CD4-positive, alpha-beta T cell treated with Interleukin-4 for 1 hour (primary cell): ENCODE results near the gene ZNF592.
"Not testable (repeated sequence)": the region's sequence is repeated elsewhere in the genome, so short reads cannot be mapped to it uniquely, and the experiment has no call there.

Source experiments
- DNase-seq, 2 donors: peaks; one replicate each; pipeline ENCODE4 v3.0.0-alpha.2; 2020 to 2022

ZNF592 gene

GRCh38 chr15:84747416-84748273 lies 747 bp upstream of the ZNF592 start:
- peak; percentile 80 to 81 for DNase-seq

GRCh38 chr15:84749111-84749991 lies 959 bp downstream of the ZNF592 start:
- DNase-seq: peak; percentile 51 to 59

- DNase-seq: peak in 1 of 2 donors; percentile 38
These were observed 2.2 kb downstream of the ZNF592 start for GRCh38 chr15:84750583-84751092.

- not testable (repeated sequence) for DNase-seq
These were observed 3.3 kb downstream of the ZNF592 start for GRCh38 chr15:84751721-84752120.

- DNase-seq: no peak
These were observed 3.8 kb downstream of the ZNF592 start for GRCh38 chr15:84752195-84752594.

- DNase-seq: no peak
These were observed 4.3 kb downstream of the ZNF592 start for GRCh38 chr15:84752700-84753099.

- DNase-seq: not testable (repeated sequence)
These were observed 6.5 kb downstream of the ZNF592 start for GRCh38 chr15:84754889-84755288.

- no peak for DNase-seq
These were observed 7.5 kb downstream of the ZNF592 start for GRCh38 chr15:84755736-84756527.

GRCh38 chr15:84759018-84759417 lies 10.6 kb downstream of the ZNF592 start:
- DNase-seq: no peak

- no peak for DNase-seq
These were observed 11.8 kb downstream of the ZNF592 start for GRCh38 chr15:84760219-84760618.

GRCh38 chr15:84761607-84762131 lies 13.3 kb downstream of the ZNF592 start:
- peak in 1 of 2 donors; percentile 10 for DNase-seq

- no peak for DNase-seq
These were observed 14.6 kb downstream of the ZNF592 start for GRCh38 chr15:84762840-84763572.

- no peak for DNase-seq
These were observed 16.2 kb downstream of the ZNF592 start for GRCh38 chr15:84764585-84764984.

- no peak for DNase-seq
These were observed 16.6 kb downstream of the ZNF592 start for GRCh38 chr15:84764989-84765388.

- no peak for DNase-seq
These were observed 17.3 kb downstream of the ZNF592 start for GRCh38 chr15:84765675-84766074.

- no peak for DNase-seq
These were observed 18.2 kb downstream of the ZNF592 start for GRCh38 chr15:84766461-84767035.

- no peak for DNase-seq
These were observed 23.6 kb downstream of the ZNF592 start for GRCh38 chr15:84772031-84772430.

GRCh38 chr15:84772467-84772866 lies 24.1 kb downstream of the ZNF592 start:
- no peak for DNase-seq

GRCh38 chr15:84773716-84774115 lies 25.3 kb downstream of the ZNF592 start:
- no peak for DNase-seq

GRCh38 chr15:84775867-84776449 lies 27.6 kb downstream of the ZNF592 start:
- no peak for DNase-seq

GRCh38 chr15:84778194-84778593 lies 29.8 kb downstream of the ZNF592 start:
- no peak for DNase-seq
